ENCODE results near the gene GAL3ST3. TPM values are rescaled to one million over a fixed set of nuclear protein-coding genes. Genes with fewer than 3 reads are reported as not detected.
A peak's percentile ranks its signal among the peaks of the same experiment; 100 is the strongest.
"Not testable (repeated sequence)": the region's sequence is repeated elsewhere in the genome, so short reads cannot be mapped to it uniquely, and the experiment has no call there.

GAL3ST3 gene, protein sequence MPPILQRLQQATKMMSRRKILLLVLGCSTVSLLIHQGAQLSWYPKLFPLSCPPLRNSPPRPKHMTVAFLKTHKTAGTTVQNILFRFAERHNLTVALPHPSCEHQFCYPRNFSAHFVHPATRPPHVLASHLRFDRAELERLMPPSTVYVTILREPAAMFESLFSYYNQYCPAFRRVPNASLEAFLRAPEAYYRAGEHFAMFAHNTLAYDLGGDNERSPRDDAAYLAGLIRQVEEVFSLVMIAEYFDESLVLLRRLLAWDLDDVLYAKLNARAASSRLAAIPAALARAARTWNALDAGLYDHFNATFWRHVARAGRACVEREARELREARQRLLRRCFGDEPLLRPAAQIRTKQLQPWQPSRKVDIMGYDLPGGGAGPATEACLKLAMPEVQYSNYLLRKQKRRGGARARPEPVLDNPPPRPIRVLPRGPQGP
- 0.34 TPM in 1 of 2 replicates, not detected in the other for total RNA-seq

DNA sequence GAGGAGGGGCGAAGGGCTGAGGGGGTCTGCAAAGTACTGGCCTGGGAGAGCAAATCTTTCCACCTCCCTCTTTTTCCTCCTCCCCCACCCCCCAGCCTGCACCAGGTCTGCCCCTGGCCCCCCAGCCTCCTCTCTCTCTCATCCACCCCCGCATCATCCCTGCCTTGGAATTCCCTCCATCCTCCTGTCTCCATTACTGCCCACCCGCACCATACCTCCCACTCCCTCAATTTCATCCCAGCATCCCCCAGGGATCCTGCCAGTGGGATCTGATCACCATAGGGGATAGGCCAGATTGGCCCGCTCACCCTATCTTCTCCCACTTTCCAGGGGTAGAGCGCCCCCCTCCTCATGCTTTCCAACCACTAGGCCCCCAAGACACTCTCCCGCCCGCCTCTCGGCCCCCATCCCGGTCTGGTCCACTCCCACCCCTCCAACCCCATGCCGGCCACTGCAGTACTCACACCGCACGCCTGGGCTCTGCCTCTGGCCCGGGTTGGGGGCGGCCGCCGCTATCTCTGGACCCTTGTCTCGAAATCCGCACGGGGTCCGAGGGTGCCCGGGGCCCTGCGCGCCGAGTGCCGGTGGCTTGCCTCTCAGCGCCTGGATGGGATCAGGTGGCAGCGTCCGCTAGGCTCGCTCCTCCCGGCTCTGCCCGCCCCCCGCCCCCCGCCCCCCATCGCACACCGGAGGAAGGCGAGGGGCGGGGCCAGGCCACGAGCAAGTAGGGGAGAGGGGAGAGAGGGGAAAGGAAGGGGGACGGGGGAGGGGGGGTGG lies at the start of gene GAL3ST3:
GAL3ST3 (minus strand) TSS at position 615 of the 777 bp plus-strand sequence. CDS start 3,746 bp downstream, outside the sequence.
- H3K4me1 Mint-ChIP-seq (ENCODE audit: low read depth): peaks cover 39% of the 10 kb centered on the region
- DNase-seq (ENCODE audit: low spot score): no peak
- intact Hi-C loops (cut with micrococcal nuclease): no loop called here
- H3K36me3 Mint-ChIP-seq (ENCODE audit: low read depth): peaks cover 10% of the 10 kb centered on the region
- H3K27me3 Mint-ChIP-seq (ENCODE audit: insufficient read depth): peaks cover 7% of the 10 kb centered on the region
- H3K27ac Mint-ChIP-seq: no peak within 1 kb of the TSS
- H3K9me3 Mint-ChIP-seq: no peaks in the 10 kb centered on the region
- H3K4me3 Mint-ChIP-seq: no peak within 1 kb of the TSS

DNA sequence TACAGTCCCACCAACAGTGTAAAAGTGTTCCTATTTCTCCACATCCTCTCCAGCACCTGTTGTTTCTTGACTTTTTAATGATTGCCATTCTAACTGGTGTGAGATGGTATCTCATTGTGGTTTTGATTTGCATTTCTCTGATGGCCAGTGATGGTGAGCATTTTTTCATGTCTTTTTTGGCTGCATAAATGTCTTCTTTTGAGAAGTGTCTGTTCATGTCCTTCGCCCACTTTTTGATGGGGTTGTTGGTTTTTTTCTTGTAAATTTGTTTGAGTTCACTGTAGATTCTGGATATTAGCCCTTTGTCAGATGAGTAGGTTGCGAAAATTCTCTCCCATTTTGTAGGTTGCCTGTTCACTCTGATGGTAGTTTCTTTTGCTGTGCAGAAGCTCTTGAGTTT lies 43.2 kb upstream of the GAL3ST3 start:
- H3K9me3 Mint-ChIP-seq; H3K27me3 Mint-ChIP-seq (ENCODE audit: insufficient read depth); H3K4me3 Mint-ChIP-seq; H3K36me3 Mint-ChIP-seq (ENCODE audit: low read depth); DNase-seq (ENCODE audit: low spot score); intact Hi-C loops (cut with micrococcal nuclease); H3K27ac Mint-ChIP-seq: not testable (repeated sequence)
- H3K4me1 Mint-ChIP-seq (ENCODE audit: low read depth): peaks cover 15% of the 10 kb centered on the region

DNA sequence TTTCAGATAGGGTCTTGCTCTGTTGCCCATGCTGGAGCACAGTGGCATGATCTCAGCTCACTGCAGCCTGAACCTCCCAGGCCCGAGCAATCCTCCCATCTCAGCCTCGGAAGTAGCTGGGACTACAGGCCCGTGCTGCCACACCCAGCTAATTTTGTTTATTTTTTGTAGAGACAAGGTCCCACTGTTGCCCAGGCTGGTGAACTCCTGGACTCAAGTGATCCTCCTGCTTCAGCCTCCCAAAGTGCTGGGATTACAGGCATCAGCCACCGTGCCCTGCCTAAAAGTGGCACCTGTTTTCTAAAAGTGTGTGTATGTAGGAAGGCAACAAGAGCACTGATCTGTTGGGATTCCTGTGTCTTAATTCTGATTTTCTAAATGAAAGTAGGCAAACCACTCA lies 41.3 kb upstream of the GAL3ST3 start:
- H3K9me3 Mint-ChIP-seq: no peaks in the 10 kb centered on the region
- H3K4me3 Mint-ChIP-seq: no peak overlapping the region
- intact Hi-C loops (cut with micrococcal nuclease): no loop called here
- H3K36me3 Mint-ChIP-seq (ENCODE audit: low read depth): peaks cover 9% of the 10 kb centered on the region
- H3K27ac Mint-ChIP-seq: no peak overlapping the region
- no peak for DNase-seq (ENCODE audit: low spot score)
- no peaks in the 10 kb centered on the region for H3K27me3 Mint-ChIP-seq (ENCODE audit: insufficient read depth)
- H3K4me1 Mint-ChIP-seq (ENCODE audit: low read depth): peaks cover 9% of the 10 kb centered on the region

DNA sequence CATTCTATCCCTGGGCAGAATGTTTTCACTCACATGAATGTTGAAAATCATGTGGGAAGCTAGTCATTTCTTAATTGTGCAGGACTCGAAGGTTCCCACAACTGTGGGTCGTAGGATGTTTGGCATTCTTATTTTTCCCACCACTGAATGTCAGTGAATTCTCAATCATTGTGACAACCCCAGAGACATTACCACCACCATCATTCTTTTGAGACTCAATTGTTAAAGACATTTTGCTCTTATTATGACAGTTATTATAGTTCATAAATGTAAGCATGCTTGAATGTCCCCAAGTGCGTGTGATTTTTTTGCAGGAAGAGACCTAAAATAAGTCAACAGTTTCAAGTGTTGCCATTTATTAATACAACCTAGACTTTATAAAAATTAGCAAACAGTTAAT lies 40.1 kb upstream of the GAL3ST3 start:
- H3K27ac Mint-ChIP-seq: no peak overlapping the region
- H3K9me3 Mint-ChIP-seq: no peaks in the 10 kb centered on the region
- peaks cover 15% of the 10 kb centered on the region for H3K4me1 Mint-ChIP-seq (ENCODE audit: low read depth)
- H3K27me3 Mint-ChIP-seq (ENCODE audit: insufficient read depth): no peaks in the 10 kb centered on the region
- peaks cover 9% of the 10 kb centered on the region for H3K36me3 Mint-ChIP-seq (ENCODE audit: low read depth)
- intact Hi-C loops (cut with micrococcal nuclease): no loop called here
- no peak overlapping the region for H3K4me3 Mint-ChIP-seq
- DNase-seq (ENCODE audit: low spot score): no peak

DNA sequence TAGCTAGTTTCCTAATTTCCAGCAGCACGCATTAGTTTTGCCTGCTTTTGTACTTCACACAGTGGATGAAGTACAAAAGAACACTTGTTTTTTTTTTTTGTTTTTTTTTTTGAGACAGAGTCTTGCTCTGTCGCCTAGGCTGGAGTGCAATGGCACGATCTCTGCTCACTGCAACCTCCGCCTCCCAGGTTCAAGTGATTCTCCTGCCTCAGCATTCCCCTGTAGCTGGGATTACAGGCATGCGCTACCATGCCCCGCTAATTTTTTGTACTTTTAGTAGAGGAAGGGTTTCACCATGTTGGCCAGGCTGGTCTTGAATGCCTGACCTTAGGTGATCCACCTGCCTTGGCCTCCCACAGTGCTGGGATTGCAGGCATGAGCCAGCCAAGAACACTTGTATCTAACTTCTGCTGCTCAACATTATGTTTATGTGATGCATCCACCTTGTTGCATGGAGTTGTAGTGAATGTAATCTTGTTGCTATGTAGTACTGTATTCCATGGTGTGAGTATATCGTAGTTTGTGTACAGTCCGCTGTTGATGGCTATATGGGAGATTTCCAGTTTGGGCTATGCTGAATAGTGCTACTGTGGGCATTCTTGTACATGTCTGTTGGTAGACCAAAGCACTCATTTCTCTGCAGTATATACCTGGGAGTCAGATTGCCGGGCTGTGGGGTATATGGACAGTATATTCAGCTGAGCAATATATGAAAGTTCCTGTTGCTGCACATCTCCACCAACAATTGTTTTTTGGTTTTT lies 38.4 kb upstream of the GAL3ST3 start:
- DNase-seq (ENCODE audit: low spot score): no peak
- H3K4me1 Mint-ChIP-seq (ENCODE audit: low read depth): peaks cover 28% of the 10 kb centered on the region
- H3K27me3 Mint-ChIP-seq (ENCODE audit: insufficient read depth): no peaks in the 10 kb centered on the region
- intact Hi-C loops (cut with micrococcal nuclease): no loop called here
- no peak overlapping the region for H3K27ac Mint-ChIP-seq
- H3K36me3 Mint-ChIP-seq (ENCODE audit: low read depth): peaks cover 7% of the 10 kb centered on the region
- H3K4me3 Mint-ChIP-seq: no peak overlapping the region
- no peaks in the 10 kb centered on the region for H3K9me3 Mint-ChIP-seq

DNA sequence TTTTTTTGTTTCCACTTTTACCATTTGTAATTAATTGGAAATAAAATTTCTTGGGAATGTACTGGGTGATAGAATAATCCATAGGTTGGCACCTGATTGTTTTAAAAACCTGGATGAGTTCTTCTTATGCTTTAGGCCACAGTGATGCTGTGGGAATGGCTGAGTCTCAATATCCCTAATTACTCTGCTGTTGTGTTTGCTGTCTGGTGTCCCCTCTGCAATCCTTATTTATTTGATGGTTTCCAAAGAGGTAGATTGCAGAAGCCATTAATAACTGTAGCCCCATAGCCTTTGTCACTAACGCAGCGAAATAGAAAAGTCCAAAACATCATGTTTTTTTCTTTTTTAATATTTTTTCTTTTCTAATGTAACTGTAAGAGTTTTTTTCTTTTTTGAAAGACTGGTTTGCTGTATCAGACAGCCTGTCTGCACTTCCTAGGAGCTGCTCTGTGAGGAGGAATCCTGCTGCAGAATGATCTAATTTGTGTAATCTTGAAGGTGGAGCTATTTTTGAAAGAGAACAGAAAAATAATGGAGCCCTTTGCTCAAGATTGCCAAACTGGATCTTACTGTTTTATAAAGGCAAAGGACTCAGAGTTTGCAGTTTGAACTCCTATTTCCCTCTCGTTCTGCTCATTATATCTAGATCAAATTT lies 36.0 kb upstream of the GAL3ST3 start:
- Mint-ChIP-seq H3K4me1 (ENCODE audit: low read depth) (peaks cover 52% of the 10 kb centered on the region), H3K27ac (no peak overlapping the region), H3K27me3 (ENCODE audit: insufficient read depth) (no peaks in the 10 kb centered on the region), H3K36me3 (ENCODE audit: low read depth) (peaks cover 13% of the 10 kb centered on the region), H3K9me3 (no peaks in the 10 kb centered on the region), H3K4me3 (no peak overlapping the region)
- no peak for DNase-seq (ENCODE audit: low spot score)
- intact Hi-C loops (cut with micrococcal nuclease): no loop called here

DNA sequence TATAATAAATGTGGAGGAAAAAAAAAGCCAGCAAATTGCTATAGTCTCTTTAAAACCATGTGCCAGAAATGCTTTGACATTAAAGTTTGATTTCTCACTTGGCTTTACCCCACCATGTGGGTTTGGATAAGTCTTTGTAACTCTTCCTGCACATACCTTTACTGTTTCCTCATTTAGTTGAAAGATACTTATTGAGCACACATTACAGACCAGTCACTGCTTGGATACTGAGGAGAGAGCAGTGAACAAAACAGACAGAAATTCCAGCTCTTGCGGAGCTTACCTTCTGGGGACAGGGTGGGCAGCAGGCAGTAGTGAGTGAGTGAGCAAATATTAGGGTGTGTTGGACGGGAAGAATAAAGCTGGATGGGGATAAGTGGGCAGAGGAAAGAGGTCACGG lies 34.8 kb upstream of the GAL3ST3 start:
- H3K4me1 Mint-ChIP-seq (ENCODE audit: low read depth): peaks cover 60% of the 10 kb centered on the region
- intact Hi-C loops (cut with micrococcal nuclease): no loop called here

DNA sequence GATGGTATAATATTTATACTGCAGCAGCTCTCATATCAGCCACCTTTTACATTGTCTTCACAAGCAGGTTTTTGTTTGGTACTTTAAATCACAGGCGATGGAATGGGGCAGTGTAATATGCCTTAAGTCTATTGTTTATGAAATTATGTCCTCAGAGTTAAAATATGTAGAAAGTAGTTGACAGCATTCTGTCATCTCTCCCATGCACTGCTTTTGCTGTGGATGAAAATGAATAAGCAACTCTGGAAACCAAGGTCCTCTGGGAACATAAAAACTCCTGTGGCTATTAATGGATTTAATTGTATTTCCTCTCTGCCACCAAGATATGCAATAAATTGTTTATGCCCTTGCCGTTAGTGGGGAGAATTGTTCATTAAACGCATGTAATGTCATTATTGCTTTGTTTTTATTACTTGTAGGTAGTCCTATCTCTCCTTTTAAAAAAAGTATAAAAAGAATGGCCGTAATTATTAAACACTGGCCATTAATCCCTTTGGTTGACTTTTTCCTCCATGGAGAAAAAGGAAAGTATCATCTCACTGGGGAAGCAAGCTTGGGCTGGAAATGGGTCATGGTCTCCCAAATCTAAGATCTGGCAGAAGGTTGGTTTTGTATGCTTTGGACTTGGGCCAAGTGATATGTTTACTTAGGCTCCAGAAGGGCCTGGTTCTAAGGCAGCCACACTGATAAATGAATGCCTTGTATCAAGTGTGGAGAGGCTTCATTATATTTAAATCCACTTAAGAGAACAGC lies 34.2 kb upstream of the GAL3ST3 start:
- Mint-ChIP-seq H3K36me3 (ENCODE audit: low read depth) (peaks cover 20% of the 10 kb centered on the region), H3K4me3 (no peak overlapping the region), H3K4me1 (ENCODE audit: low read depth) (peaks cover 61% of the 10 kb centered on the region), H3K27me3 (ENCODE audit: insufficient read depth) (no peaks in the 10 kb centered on the region), H3K9me3 (no peaks in the 10 kb centered on the region), H3K27ac (no peak overlapping the region)
- intact Hi-C loops (cut with micrococcal nuclease): no loop called here
- no peak for DNase-seq (ENCODE audit: low spot score)

More for the DNA sequence above, 34.8 kb upstream of the GAL3ST3 start:
- H3K27me3 Mint-ChIP-seq (ENCODE audit: insufficient read depth): no peaks in the 10 kb centered on the region
- DNase-seq (ENCODE audit: low spot score): no peak
- H3K4me3 Mint-ChIP-seq: no peak overlapping the region
- H3K9me3 Mint-ChIP-seq: no peaks in the 10 kb centered on the region
- H3K36me3 Mint-ChIP-seq (ENCODE audit: low read depth): peaks cover 17% of the 10 kb centered on the region
- no peak overlapping the region for H3K27ac Mint-ChIP-seq

DNA sequence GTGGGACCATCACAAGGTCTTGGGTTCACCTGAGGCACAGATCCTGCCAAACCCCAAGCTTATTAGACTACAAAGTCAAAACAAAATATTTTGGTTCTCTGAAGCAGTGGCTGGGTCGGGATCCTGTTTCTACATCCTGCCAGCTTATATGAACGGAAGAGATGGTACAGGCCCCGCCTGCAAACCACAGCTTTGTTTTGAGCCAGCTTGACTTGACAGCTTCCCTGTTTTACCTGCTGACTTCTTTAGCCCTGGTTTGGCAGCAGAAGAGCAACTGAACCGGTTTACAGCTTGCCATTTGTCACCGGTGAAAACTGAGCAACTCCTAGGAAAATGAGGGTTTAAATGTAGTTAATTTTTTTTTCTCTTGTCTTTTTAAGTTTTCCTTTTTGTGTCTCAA lies 32.5 kb upstream of the GAL3ST3 start:
- H3K27ac Mint-ChIP-seq: peak overlapping the region; percentile 93
- H3K4me1 Mint-ChIP-seq (ENCODE audit: low read depth): peaks cover 64% of the 10 kb centered on the region
- H3K27me3 Mint-ChIP-seq (ENCODE audit: insufficient read depth): no peaks in the 10 kb centered on the region
- DNase-seq (ENCODE audit: low spot score): peak; percentile 70
- H3K9me3 Mint-ChIP-seq: no peaks in the 10 kb centered on the region
- H3K4me3 Mint-ChIP-seq: peak overlapping the region; percentile 89
- intact Hi-C loops (cut with micrococcal nuclease): loop anchor here (1.0 to 2.0 kb wide), 3 partner anchors 10 to 32 kb away; no protein-coding TSS in a partner anchor
- H3K36me3 Mint-ChIP-seq (ENCODE audit: low read depth): peaks cover 26% of the 10 kb centered on the region

DNA sequence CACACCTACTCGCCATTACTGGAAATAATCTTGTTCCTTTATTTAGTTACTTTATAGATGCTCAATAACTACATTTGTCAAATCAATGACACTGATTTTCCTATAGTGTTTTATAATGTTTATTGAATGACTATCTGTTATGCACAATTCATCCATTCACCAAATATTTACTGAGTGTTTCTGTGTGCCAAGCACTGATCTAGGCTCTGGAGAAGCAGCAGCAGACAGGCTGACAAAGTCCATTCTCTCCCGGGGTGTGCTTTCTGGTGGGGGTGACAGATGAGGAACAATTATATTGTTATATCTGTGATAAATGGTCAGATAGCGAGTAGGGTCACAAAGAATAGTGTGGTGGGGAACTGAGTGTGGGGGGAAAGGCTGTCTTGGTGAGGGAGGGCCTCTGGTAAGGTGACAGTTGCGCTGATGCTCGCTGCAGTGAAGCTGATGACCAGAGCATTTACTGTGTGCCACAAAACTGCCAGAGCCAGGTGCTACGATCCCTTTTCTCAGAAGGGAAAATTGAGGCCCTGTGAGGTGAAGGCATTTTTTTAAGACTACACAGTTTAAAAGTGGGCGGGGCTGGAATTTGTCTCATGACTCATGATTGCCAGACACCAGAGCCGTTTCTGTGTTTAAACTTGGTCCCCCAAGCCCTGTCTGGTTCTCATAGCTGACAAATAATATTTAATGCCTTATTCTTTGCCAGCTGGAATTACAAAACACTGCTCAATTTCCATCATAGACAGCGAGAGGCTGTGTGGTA lies 31.3 kb upstream of the GAL3ST3 start:
- Mint-ChIP-seq H3K27ac (peak overlapping the region; percentile 93), H3K4me3 (peak overlapping the region; percentile 67), H3K27me3 (ENCODE audit: insufficient read depth) (no peaks in the 10 kb centered on the region), H3K36me3 (ENCODE audit: low read depth) (peaks cover 29% of the 10 kb centered on the region), H3K4me1 (ENCODE audit: low read depth) (peaks cover 64% of the 10 kb centered on the region), H3K9me3 (no peaks in the 10 kb centered on the region)
- intact Hi-C loops (cut with micrococcal nuclease): loop anchor here (1.0 to 2.0 kb wide), 3 partner anchors 21 to 54 kb away; no protein-coding TSS in a partner anchor
- DNase-seq (ENCODE audit: low spot score): peak; percentile 35

DNA sequence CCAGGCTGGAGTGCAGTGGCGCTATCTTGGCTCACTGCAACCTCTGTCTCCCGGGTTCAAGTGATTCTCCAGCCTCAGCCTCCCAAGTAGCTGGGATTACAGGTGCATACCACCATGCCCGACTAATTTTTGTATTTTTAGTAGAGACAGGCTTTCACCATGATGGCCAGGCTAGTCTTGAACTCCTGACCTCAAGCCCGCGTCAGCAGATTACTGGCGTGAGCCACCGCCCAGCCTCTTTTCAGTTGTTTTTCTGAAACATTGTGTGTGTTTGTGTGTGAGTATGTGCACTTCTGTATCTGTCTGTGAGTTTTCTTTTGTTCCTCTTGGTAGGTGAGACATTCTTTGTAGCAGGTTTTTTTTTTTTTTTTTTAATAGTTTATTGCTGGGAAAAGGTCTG lies 30.0 kb upstream of the GAL3ST3 start:
- intact Hi-C loops (cut with micrococcal nuclease); H3K9me3 Mint-ChIP-seq; H3K27me3 Mint-ChIP-seq (ENCODE audit: insufficient read depth); H3K4me3 Mint-ChIP-seq; H3K27ac Mint-ChIP-seq; DNase-seq (ENCODE audit: low spot score): not testable (repeated sequence)
- H3K4me1 Mint-ChIP-seq (ENCODE audit: low read depth): peaks cover 63% of the 10 kb centered on the region
- peaks cover 34% of the 10 kb centered on the region for H3K36me3 Mint-ChIP-seq (ENCODE audit: low read depth)

All from activated T-helper 1 cell treated with anti-CD3 and anti-CD28 coated beads, Interleukin-12 subunit alpha, Interleukin-12 subunit beta, Interleukin-2, Interleukin-4 antibody, amounts not matched to agents 30 ng/mL and 10 ng/mL and 1 ng/mL, durations not matched to agents 14 hours and 24 hours and 36 hours (primary cell).